ENCODE measurements around the gene OR51S1. TPM values are rescaled to one million over a fixed set of nuclear protein-coding genes. Genes with fewer than 3 reads are reported as not detected.

Gene OR51S1
- total RNA-seq, 1 donor from 2014 or later: not detected

DNA sequence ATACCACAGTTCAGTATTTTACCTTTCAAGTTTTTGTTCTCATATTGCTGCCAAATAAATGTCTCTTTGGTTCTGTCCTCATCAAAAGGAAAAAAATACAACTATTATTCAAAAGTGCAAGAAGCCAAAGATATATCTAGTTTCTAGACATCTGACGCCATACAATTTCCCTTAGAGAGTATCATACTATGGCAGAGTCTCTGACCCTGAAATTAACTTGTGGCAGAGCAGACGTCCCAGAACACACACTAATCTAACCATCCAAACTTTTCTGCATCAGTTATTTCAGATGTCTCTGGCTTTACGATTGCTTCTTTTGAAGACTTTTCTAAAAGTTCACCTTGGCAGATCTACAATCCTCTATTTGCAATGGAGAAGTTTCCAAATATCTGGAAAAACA lies 35.4 kb upstream of the OR51S1 start:
- no peaks in the 10 kb centered on the region for H3K9me3 Mint-ChIP-seq
- no peaks in the 10 kb centered on the region for H3K36me3 Mint-ChIP-seq (ENCODE audit: low read depth)
- H3K4me1 Mint-ChIP-seq: no peaks in the 10 kb centered on the region
- TF ChIP-seq, protein P1, sequence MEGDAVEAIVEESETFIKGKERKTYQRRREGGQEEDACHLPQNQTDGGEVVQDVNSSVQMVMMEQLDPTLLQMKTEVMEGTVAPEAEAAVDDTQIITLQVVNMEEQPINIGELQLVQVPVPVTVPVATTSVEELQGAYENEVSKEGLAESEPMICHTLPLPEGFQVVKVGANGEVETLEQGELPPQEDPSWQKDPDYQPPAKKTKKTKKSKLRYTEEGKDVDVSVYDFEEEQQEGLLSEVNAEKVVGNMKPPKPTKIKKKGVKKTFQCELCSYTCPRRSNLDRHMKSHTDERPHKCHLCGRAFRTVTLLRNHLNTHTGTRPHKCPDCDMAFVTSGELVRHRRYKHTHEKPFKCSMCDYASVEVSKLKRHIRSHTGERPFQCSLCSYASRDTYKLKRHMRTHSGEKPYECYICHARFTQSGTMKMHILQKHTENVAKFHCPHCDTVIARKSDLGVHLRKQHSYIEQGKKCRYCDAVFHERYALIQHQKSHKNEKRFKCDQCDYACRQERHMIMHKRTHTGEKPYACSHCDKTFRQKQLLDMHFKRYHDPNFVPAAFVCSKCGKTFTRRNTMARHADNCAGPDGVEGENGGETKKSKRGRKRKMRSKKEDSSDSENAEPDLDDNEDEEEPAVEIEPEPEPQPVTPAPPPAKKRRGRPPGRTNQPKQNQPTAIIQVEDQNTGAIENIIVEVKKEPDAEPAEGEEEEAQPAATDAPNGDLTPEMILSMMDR (conservative IDR thresholded peaks at IDR 0.05): no peak
- no peak for DNase-seq (ENCODE audit: low read depth, low spot score)
- H3K4me3 Mint-ChIP-seq: no peak overlapping the region
- no peaks in the 10 kb centered on the region for H3K27me3 Mint-ChIP-seq (ENCODE audit: low read depth)
- H3K27ac Mint-ChIP-seq (ENCODE audit: unreplicated experiment): no peak overlapping the region

DNA sequence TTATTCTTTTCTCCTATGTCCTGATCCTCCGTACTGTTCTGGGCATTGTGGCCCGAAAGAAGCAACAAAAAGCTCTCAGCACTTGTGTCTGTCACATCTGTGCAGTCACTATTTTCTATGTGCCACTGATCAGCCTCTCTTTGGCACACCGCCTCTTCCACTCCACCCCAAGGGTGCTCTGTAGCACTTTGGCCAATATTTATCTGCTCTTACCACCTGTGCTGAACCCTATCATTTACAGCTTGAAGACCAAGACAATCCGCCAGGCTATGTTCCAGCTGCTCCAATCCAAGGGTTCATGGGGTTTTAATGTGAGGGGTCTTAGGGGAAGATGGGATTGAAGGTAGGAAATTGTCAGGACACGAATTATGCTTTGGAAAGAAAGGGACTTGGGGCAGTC lies 33.5 kb upstream of the OR51S1 start:
- H3K9me3 Mint-ChIP-seq: no peaks in the 10 kb centered on the region
- DNase-seq (ENCODE audit: low read depth, low spot score): no peak
- H3K4me1 Mint-ChIP-seq: no peaks in the 10 kb centered on the region
- H3K27ac Mint-ChIP-seq (ENCODE audit: unreplicated experiment): no peak overlapping the region
- no peak overlapping the region for H3K4me3 Mint-ChIP-seq
- TF ChIP-seq, protein P1 (conservative IDR thresholded peaks at IDR 0.05): no peak
- no peaks in the 10 kb centered on the region for H3K27me3 Mint-ChIP-seq (ENCODE audit: low read depth)
- no peaks in the 10 kb centered on the region for H3K36me3 Mint-ChIP-seq (ENCODE audit: low read depth)

DNA sequence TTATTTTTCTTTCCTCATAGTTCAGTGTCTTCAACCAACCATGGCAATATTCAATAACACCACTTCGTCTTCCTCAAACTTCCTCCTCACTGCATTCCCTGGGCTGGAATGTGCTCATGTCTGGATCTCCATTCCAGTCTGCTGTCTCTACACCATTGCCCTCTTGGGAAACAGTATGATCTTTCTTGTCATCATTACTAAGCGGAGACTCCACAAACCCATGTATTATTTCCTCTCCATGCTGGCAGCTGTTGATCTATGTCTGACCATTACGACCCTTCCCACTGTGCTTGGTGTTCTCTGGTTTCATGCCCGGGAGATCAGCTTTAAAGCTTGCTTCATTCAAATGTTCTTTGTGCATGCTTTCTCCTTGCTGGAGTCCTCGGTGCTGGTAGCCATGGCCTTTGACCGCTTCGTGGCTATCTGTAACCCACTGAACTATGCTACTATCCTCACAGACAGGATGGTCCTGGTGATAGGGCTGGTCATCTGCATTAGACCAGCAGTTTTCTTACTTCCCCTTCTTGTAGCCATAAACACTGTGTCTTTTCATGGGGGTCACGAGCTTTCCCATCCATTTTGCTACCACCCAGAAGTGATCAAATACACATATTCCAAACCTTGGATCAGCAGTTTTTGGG lies 33.0 kb upstream of the OR51S1 start, which contains the start of gene OR51T1:
Gene OR51T1, plus strand, starts transcription at position 41 of the 641 bp plus-strand sequence. Its CDS starts 0 bp downstream, at position 41.
- H3K27ac Mint-ChIP-seq (ENCODE audit: unreplicated experiment): no peak within 1 kb of the TSS
- no peaks in the 10 kb centered on the region for H3K9me3 Mint-ChIP-seq
- no peak for DNase-seq (ENCODE audit: low read depth, low spot score)
- H3K4me3 Mint-ChIP-seq: no peak within 1 kb of the TSS
- no peaks in the 10 kb centered on the region for H3K4me1 Mint-ChIP-seq
- H3K27me3 Mint-ChIP-seq (ENCODE audit: low read depth): no peaks in the 10 kb centered on the region
- H3K36me3 Mint-ChIP-seq (ENCODE audit: low read depth): no peaks in the 10 kb centered on the region
- TF ChIP-seq, protein P1 (conservative IDR thresholded peaks at IDR 0.05): no peak

DNA sequence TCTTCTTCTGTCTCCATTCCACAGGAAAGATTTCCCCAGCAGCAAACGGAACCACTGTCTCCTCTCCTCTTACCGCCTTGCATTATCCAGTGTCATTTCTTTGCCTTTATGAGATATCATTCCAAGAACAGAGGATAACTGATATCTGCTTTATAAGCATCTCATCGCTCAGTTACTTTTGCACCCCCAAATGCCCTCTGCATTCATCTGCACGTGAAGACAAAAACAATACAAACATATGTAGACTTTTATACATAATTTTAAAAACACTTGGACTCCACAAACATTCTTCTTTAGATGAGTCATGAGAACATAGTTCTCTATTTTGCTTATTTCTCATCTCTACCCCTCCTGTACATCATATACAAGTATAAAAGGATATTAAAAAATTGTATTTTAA lies 32.2 kb upstream of the OR51S1 start:
- no peaks in the 10 kb centered on the region for H3K27me3 Mint-ChIP-seq (ENCODE audit: low read depth)
- DNase-seq (ENCODE audit: low read depth, low spot score): no peak
- TF ChIP-seq, protein P1 (conservative IDR thresholded peaks at IDR 0.05): no peak

DNA sequence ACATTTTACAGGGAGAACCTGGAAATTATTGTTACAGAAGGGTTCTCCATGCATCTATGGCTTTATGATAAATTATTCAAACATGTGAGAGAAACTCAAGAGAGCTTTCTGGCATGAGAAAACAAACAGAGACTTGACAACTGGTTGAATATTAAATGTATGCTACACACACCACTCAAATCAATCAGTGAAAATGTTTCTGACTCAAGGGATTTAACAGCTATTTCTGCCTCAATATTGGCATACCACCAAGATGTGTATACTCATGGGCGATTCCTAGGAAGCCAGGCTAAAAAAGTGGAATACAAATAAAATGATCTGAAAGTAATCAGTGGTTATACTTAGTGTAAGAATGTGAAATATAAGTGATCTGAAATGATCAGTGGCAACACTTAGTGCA lies 16.8 kb upstream of the OR51S1 start:
- Mint-ChIP-seq H3K27ac (ENCODE audit: unreplicated experiment) (no peak overlapping the region), H3K4me3 (no peak overlapping the region), H3K9me3 (peaks cover 5% of the 10 kb centered on the region), H3K4me1 (no peaks in the 10 kb centered on the region), H3K27me3 (ENCODE audit: low read depth) (peaks cover 2% of the 10 kb centered on the region), H3K36me3 (ENCODE audit: low read depth) (no peaks in the 10 kb centered on the region)
- no peak for DNase-seq (ENCODE audit: low read depth, low spot score)
- TF ChIP-seq, protein P1 (conservative IDR thresholded peaks at IDR 0.05): no peak

More for the DNA sequence above, 32.2 kb upstream of the OR51S1 start:
- no peaks in the 10 kb centered on the region for H3K9me3 Mint-ChIP-seq
- no peak overlapping the region for H3K27ac Mint-ChIP-seq (ENCODE audit: unreplicated experiment)
- H3K4me1 Mint-ChIP-seq: no peaks in the 10 kb centered on the region
- no peaks in the 10 kb centered on the region for H3K36me3 Mint-ChIP-seq (ENCODE audit: low read depth)
- H3K4me3 Mint-ChIP-seq: no peak overlapping the region

Measured in neural crest cell (in vitro differentiated cells).